NK-92 (cell line): Measurements from ENCODE around the gene ZNF134.
A peak's percentile ranks its signal among the peaks of the same experiment; 100 is the strongest.

Experiments used
- DNase-seq: peaks from one replicate; lab custom pipeline; 2025; ENCODE audit not compliant: unreplicated experiment; lab: John Stamatoyannopoulos, UW

The ZNF134 gene

DNA sequence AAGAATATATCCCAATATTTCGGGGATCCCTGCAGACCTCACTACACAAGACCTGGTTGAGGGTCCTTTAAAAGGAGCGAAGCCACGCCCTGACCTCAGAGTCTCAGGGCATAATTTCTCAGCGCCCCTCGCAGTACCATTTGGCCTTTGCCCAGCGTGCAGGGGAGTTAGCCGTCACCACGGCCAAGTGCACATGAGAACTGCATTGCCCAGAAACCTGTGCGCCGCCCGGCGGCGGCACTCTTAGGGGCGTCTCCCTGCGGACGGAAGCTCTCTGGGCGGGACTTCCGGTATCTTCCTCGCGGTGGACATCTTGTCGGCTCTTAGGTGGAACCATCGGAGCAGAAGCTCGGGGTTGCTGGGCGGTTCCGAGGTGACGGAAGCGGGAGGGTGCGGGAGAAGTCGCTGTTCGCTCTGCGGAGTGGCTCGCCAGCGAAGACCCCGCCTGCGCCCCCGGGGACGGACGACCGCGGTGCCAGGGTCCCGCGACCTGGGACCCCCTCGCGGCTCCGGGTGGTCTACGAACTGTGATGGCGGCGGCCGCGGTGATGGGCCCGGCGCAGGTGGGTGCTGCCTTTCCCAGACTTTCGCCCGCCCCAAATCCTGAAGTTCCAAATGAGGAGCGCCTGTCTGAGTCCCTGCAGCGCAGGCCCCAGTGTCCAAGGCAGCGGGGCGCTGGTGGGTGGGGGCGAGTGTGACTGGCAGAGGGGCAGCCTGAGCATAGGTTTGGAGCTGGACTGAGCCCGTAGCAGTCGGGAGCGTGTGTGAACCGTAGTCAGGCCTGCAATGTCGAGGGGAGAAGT, at the start of gene ZNF134:
Gene ZNF134, plus strand, starts transcription at position 302 of the 803 bp plus-strand sequence. CDS start 5,227 bp downstream, outside the sequence.
- DNase-seq, result no peak

DNA sequence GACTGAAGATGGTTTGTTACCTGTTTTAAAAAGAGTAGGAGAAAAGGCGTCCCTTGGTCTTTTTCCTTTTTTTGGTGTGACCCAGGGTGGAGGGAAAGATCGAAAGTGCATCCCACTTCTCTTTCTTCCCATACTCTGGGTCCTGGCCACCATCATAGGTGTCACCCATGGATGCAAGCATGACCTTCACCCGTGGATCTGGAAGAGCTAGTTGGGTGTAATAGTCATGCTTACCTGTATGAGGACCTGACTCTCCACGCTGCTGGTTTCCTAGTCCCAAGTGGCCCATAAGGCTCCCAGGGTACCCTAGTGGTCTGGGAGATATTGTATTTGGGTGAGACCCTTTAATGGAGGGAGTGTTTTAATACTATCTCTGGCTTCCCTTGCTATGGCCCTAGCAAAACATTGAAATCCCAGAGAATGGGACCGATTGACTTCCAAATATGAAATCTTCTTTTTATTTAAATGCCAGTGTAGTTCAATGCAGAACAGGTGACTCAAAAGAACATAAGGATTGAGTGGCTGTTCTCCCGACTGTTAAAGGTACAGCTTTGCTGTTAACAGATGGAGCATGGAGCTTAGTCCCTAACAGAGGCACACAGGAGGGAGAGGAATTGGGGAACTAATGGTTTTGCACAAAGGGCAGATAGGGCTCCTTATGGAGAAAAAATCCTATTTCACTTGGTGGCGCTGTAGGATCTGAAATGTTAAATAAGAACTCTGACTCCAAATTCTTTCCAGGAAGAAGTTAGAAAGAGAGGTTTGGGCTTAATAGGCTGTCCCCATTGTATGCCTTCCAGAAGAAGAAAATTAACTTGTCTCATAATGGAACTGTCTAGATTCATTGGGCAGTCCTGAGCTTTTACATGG, 47.4 kb upstream of the ZNF134 start:
- DNase-seq, result no peak

DNA sequence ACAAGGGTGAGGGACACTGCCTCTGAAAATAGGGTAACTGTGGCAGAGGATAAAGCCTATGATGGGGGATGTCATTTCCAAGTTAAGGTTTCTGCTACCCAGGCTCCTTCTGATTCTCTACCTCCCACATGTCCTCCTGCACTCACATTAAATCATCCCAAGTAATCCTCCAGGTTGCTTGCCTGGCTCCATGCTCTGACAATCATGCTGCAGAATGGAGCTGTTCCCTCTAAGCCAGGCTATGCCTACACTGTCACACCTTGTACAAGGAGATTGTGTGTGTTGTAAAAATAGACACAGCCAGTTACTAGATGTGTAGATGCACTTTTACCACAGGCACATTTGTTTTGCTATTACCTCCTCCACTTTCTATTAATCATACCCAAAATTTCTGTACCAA, 43.3 kb upstream of the ZNF134 start:
- no peak for DNase-seq

DNA sequence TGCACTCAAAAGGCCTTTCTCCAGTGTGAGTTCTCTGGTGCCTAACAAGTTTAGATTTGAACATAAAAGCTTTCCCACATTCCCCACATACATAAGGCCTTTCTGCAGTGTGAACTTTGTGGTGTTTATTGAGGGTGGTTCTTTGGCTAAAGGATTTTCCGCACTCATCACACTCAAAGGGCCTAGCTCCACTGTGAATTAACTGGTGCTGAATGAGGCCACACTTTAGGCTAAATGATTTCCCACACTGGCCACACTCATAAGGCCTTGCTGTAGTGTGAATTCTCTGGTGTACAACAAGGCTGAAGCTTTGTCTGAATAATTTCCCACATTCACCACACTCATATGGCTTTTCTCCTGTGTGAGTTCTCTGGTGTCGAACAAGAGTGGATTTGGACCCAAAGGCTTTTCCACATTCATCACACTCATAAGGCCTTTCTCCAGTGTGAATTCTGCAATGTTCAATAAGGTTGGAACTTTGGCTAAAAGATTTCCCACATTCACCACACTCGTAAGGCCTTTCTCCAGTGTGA, 41.6 kb upstream of the ZNF134 start:
- no peak for DNase-seq

DNA sequence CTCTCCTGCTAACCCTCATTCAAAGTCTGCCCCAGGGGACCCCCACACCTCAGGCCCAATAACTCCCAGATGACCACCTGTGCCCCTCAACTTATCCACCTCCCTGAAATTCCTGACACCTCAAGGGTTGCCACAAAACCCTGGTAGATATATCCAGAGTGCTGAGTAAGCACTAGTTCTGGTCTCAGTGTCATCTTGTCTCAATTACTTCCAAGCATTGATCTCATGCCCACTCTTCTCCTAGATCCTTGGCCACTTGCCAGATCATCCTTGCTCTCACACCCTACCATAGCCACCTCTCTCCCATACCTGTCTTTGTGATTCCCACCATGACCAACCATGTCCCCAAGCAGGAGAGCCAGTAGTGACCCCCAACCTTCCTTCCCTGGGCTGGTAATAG, 37.4 kb upstream of the ZNF134 start:
- no peak for DNase-seq

DNA sequence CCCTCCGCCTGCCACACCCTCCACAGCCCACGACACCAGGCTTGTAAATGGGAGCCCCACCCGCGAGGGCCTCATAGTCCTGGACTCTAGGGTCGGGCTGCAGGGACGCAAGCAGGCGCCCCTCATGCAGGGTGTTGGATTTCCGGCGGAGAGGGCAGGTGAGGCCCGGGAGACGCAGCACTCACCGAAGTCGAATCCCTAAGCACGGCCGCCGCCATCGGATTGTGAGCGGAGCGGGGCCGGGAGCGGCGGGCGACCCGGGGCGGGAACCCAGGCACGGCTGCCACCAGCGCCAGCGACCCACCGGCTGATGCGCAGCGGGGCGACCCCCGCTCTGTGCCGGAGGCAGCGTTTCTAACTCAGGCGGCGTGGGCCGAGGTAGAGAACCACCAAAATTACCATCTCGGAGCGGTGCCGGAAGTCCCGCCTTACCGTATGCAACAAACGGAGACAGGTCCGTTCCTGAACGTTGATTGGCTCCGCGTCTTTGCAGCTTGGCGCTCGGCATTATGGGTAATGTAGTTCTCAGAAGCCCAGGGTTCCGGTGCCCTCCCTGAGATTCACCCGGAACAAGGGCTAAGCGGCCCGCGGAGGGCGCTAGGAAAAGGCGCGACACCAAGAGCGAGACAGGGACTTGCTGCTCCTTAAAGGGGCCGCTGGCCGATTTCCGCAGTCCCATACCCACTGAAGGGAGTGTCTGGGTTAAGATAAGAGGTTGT, 35.4 kb upstream of the ZNF134 start, which contains the start of gene ZNF416:
Gene ZNF416, minus strand, starts transcription at position 425 of the 719 bp plus-strand sequence. Its CDS starts 207 bp downstream, at position 218.
- DNase-seq, result peak; percentile 67

DNA sequence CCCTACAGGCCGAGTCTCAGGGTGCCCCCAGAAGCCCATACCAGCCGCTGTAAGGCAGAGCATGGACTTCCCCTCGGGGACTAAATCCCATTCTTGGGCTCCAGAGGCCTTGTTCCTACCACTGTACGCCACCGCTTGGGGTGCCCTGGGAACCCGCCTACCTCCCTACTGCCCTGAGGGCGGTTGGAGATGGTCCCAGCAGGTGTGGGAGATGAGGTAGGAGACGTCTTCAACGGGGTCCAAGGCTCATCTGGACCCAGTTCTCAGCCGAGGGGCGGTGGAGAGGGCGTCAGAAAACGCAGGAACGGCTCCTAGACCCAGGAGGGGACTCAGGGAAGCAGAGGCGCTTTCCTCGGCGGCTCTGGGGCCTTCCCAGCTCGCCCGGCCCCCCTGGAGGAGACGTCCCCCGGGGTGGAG, 30.9 kb upstream of the ZNF134 start:
- no peak for DNase-seq

DNA sequence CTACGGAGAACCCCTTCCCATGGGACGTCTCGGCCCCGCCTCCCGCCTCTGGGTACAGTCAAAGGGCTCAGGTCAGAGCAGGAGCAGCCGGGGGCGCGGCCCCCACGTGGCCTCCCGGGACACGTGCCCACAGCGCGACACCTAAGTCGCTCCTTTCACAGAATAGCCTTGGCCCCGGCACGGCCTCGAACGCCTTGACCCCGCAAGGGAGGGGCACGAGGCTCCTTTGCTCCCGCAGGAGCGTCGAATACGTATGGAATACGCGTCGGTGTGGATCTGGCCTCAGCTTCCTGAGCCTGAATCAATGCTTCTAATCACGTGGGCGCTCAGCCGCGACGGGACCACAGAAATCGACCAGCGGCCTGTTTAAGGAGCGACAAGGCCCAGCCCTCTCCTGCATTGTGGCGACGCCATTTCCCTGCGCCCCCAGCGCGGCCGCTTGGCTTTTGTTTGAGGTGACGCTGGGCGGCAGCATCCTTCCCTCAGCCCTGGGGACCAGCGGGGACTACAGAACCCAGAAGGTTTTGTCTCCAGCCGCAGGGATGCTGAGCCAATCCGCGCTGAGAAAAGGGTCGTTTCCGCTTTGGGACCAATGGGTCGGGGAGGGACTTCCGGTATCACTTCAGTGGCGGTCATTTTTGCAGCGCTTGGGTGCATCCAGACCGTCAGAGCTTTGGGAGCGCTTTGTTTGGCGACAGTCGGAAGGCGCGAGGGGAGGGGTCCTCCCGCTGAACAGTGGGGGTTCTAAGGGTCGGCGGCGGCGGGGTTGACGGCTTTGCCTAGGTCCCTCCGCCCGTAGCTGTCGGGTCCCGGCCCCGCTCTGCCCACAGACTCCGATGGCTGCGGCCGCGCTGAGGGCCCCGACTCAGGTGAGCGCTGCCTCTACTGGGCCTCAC, 30.3 kb upstream of the ZNF134 start, which contains the start of gene ZIK1:
Gene ZIK1, plus strand, starts transcription at position 625 of the 896 bp plus-strand sequence. Its CDS starts 212 bp downstream, at position 837.
- peak; percentile 38 for DNase-seq

DNA sequence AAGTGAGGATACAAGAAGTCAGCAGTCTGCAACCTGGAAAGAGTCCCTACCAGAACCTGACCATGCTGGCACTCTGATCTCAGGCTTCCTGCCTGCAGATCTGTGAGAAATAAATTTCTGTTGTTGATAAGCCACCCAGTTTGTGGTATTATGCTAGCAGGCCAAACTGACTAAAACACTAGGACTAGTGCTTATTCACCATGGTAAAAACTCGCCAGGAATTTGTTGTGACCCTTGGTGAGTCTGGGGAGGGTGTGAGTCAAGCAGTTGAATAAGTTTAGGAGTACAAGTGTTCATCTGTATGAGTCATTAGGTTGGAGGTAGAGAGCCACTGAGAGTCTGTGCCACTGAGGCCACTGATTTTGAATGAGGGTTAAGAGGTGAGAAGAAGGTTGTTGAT, 26.5 kb upstream of the ZNF134 start:
- DNase-seq, result no peak

DNA sequence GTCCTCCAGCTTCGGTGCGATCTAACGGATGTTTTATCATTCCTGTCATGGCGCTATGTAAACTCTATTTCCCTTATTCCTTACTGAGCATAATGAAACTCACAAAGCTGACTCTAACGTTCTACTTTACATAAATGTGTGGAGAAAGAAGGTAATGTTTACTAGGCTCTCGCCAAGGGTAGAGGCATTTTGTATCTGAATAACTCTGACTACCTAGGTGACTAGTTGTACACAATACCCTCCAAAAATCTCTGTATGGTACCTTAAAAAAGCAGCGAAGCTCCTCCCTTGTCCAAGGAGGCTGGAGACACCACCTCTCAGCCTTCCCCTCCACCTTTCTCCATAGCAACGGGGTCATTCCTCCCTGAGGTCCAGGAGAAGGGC, 14.7 kb upstream of the ZNF134 start:
- DNase-seq, result no peak

DNA sequence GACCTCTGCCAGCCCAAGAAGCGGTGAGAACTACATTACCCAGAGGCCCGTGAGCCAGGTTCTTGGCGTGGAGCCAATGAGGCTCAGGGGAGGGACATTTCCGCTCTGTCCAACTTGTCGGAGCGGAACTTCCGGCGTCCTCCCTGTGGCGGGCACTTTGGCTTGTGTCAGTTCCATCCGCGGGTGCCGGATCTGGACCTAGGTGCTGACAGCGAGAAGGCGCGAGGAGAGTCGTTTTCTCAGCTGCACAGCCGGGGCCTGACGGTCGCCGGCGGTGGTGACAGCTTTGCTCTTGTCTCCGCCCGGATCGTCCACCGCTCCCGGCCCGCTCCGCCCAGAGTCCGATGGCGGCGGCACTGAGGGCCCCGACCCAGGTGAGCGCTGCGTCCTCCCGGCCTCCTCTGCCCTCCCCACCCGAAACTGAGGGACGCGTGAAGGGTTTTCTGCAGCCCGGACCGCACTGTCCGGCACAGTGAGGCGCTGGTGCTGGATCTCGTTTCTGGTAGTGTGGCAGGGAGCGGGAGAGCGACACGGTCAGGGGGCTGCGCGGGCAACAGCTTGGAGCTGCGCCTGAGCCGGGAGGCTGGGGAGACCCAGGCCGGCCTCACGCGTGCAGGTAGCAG, 14.2 kb upstream of the ZNF134 start, which contains the start of gene ZNF530:
Gene ZNF530, plus strand, starts transcription at position 125 of the 623 bp plus-strand sequence. CDS start 4,461 bp downstream, outside the sequence.
- no peak for DNase-seq

DNA sequence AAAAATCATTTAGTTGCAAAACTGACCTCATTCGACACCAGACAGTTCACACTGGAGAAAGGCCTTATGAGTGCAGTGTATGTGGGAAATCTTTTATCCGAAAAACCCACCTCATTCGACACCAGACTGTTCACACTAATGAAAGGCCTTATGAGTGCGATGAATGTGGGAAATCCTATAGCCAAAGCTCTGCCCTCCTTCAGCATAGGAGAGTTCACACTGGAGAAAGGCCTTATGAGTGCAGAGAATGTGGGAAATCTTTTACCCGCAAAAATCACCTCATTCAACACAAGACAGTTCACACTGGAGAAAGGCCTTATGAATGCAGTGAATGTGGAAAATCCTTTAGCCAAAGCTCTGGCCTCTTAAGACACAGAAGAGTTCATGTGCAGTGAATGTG, 7.1 kb upstream of the ZNF134 start:
- DNase-seq, result no peak

DNA sequence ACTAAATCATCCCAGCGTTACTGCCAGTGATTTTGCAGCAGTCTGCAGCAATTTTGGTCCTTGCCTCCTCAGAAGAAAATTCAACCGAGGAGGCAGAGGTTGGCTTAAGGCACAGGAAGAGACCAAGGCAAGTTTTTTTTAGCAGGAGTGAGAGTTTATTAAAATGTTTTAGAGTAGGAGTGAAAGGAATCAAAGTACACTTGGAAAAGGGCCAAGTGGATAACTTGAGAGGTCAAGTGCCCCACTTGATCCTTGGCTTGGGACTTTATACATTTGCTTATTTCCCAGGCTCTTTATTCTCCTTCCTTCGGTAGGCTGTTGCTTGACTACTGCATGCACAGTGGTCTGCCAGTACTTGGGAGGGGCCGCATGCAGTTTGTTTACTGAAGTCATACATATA, 2.9 kb upstream of the ZNF134 start:
- DNase-seq, result no peak

DNA sequence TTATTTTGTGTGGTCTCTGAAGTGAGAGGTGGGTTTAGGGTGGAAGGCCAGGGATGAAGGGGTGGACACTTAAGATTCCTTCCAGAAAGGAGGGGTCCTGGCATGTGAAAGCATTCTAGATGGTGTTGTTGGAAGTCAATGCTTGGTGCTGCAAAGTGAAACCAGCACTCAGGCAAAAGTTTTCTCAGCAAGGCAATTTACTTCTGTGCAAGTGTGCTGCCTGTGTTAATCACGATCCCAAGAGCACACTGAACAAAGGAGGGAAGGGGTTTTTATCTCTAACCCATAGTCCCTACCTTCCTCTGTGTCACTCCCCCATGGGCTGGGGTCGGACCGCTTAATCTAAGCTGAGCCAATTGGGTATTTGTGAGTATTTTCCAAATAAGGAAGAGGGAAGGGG, 1.3 kb downstream of the ZNF134 start:
- DNase-seq, result no peak

DNA sequence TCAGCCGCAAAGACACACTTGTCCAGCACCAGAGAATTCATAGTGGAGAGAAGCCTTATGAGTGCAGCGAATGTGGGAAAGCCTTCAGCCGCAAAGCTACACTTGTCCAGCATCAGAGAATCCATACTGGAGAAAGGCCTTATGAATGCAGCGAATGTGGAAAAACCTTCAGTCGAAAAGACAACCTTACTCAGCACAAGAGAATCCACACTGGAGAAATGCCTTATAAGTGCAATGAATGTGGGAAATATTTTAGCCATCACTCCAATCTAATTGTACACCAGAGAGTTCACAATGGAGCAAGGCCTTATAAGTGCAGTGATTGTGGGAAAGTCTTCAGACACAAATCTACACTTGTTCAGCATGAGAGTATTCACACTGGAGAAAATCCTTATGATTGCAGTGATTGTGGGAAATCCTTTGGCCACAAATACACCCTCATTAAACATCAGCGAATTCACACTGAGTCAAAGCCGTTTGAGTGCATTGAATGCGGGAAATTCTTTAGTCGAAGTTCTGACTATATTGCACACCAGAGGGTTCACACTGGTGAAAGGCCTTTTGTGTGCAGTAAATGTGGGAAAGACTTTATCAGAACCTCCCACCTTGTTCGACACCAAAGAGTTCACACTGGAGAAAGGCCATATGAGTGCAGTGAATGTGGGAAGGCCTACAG, 6.8 kb downstream of the ZNF134 start:
- no peak for DNase-seq

DNA sequence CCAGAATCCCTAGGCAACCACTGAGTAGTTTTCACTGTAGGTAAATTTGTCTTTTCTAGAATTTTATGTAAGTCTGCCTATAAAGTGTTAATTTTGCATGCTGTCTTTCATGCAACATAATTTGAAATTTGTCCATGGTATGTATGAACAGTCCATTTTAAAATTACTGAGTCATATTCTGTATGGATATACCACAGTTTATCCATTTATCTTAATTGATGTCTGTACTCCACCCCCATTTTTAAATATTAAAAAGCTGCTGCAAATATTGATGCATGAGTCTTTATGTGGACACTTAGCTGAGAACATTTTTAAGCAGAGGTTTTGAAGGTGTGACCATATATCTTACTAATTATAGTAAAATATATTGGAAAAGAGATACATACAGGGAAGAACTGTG, 9.0 kb downstream of the ZNF134 start:
- DNase-seq, result no peak

DNA sequence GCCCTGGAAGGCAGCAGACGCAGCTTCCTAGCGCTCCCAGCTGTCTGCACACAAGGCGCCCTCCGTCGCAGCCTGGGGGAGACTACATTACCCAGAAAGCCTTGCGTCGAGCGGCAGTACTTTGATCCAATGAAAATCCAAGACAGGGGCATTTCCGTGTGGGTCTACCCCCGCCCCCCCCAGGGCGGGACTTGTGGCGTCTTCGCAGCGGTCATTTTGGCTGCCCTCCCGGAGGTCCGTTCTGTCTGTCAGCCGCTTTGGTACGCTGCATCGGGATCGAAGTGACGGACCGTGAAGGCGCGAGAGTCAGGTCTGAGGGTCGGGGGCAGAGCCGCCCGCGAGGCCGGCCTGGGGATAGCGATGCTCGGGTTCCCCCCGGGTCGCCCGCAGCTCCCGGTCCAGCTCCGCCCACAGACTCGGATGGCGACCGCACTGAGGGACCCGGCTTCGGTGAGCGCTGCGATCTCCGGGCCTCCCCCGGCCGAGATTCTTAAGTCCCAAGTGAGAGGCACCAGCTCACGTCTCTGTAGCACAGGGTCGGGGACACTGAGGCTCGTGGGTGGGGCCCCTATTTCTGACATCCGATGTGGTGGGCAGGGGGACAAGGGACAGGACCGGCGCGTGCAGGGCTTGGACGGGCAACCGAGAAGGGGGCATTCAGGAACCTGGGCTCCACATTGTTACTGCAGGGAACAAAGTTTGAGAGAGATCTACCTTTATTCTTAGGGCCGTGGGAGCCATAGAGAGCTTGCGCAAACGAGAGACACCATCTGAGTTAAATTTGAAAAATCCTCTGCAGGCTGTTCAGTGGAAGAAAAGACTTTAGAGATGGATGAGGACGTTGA, 19.2 kb downstream of the ZNF134 start, which contains the start of gene ZNF211:
Gene ZNF211, plus strand, starts transcription at position 182 of the 845 bp plus-strand sequence. Its CDS starts 179 bp downstream, at position 361.
- no peak for DNase-seq

DNA sequence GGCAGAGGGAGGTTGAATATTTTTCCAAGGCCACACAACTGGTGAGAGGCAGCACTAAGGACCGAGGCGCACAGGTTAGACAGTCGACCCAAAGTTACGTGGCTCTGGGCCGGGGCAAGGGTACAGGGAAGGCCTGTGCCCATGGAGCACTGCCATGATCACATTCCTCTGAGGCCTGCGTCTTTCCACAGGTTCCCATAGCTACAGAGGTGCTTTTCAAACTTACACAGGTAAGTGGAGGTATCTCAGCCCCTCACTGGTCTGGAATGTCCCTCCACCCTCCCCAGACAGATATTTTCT, 19.7 kb downstream of the ZNF134 start:
- DNase-seq, result no peak
